Smooth muscle cell of trachea (primary cell): ENCODE measurements around the gene ZNF174. TPM values are rescaled to one million over a fixed set of nuclear protein-coding genes. Genes with fewer than 3 reads are reported as not detected.

ENCODE experiments used
- total RNA-seq: library from RNA; depleted of rRNA; stranded (reverse); fragments of >200 nt; gene quantifications from 2 replicates; pipeline ENCODE4 v1.2.1, GENCODE V29; 2014

Gene ZNF174
- 7.6 and 11.2 TPM in 2 replicates for total RNA-seq

DNA sequence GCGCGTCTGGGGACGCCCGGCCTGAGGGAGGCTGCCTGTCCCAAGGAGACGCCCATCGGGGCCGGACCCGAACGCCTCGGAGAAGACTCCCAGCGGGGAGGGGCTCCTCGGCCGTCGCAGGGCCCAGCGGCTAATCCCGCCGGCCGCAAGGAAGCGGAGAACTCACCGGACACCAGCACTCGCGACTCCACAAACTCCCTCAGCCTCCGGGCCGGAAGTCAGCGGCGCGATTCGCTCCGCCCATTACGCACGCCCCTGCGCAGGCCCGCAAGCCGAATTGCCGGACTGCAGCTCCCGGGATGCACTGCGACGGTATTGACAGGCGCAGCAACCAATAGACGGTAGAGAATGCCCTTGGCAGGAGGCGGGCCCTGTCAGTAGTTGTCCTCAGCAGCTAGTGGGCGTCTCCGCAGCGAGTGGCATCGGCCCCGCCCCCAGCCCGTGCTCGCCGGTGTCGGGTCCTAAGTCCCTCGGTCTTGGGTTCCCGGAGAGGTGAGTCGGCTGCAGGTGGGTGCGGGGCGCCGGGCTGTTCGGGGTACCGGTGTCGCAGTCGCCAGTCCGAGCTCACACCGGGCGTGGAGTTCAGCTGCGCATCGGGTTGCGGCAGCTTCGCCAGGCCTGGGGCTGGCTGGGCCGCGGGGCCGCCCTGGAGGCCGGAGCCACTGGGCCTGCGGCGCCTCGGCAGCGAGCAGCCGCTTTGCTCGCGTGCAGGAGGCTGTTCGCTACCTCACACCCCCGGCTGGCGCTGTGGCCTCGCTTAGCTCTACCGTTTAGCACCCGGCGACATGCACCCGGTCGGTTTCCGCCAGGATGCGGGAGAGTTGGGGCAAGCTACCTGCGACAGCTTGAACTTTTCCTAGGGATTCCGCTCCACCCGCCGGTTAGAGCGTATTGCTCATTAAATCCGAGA is at the start of gene ZNF174, which contains the start of gene ZSCAN32:
Gene ZNF174 (plus strand): TSS at position 437 of the 910 bp plus-strand sequence. CDS start 790 bp downstream, outside the sequence.
Gene ZSCAN32 (minus strand): TSS at position 226 of the 910 bp plus-strand sequence. CDS start 3,447 bp downstream, outside the sequence.

DNA sequence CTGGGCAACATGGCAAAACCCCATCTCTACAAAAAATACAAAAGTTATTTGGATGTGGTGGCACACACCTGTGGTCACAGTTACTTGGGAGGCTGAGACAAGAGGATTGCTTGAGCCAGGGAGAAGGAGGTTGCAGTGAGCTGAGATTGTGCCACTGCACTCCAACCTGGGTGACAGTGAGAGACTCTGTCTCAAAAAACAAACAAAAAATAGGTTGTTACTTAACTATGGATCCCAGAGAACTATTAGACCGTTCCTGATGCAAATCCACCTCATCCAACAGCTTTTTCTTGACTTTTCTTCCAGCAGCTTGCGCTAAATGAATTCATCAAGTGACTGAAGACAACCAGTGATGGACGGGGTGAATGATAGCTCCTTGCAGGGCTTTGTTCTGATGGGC is 45.4 kb upstream of the ZNF174 start, which contains the start of gene OR2C1:
Gene OR2C1 (plus strand): TSS at position 301 of the 400 bp plus-strand sequence. CDS start 52 bp downstream, at position 353.

DNA sequence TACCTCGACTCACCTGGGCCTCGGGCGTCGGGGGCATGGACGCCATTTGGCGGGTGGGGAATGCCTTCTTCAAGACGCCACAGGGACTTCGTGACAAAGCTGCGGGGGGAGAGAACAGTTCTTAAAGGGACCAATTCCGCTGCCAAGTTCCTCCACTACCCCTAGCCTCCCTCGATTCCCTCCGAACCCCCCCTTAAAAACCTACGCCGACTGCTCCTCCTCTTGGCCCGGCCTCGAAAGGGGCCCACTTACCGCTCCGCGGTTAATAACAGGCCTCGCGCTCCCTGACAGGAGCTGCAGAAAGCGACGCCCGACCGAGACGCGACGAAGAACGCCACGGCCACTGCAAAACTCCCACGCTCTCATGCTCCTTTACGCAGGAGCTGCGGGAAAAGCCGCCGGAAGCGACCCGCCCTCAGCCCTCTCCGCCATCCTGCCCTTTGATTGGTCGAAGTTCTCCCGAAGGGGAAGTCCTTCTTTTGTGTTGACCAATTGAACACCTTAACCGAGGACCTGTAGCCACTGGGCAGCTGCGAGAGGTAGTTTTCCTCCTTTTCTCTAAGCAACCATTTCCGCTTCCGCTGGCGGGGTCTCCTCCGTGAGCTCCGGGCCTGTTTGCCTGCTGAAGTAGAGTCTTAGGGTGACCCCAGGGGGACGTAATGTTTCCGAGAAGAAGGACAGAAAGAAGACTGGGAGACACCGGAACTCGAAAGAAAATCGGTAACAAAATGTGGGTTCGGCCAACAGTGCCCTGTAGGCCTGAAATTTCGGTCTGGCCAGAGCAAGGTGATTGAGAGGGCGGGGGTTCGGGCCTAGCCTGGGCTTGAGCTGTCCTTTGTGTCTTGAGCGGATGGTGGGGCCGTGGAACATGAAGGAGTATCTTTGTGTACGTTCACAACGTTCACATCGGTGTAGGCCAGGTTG is 42.4 kb downstream of the ZNF174 start, which contains the start of the genes NAA60 and ZNF597:
Gene NAA60 (plus strand): TSS at position 573 of the 924 bp plus-strand sequence. CDS start 32,548 bp downstream, outside the sequence.
Gene ZNF597 (minus strand): TSS at position 397 of the 924 bp plus-strand sequence. CDS start 351 bp downstream, at position 46.

Other genes starting within 250 kb of the ZNF174 start
- gene OR1F1, start 213.0 kb upstream of the ZNF174 start, total RNA-seq: not detected in 2 replicates
- 8.6 and 9.6 TPM in 2 replicates for gene ZNF200, start 166.1 kb upstream of the ZNF174 start, total RNA-seq
- under 0.01 and 0.15 TPM in 2 replicates for gene MEFV, start 144.6 kb upstream of the ZNF174 start, total RNA-seq
- gene ZNF263, start 117.7 kb upstream of the ZNF174 start, total RNA-seq: 49.9 and 53.9 TPM in 2 replicates
- 4.2 and 6.0 TPM in 2 replicates for gene TIGD7, start 95.8 kb upstream of the ZNF174 start, total RNA-seq
- 20.2 and 26.6 TPM in 2 replicates for gene ZNF75A, start 95.7 kb upstream of the ZNF174 start, total RNA-seq
- gene OR2C1, start 45.3 kb upstream of the ZNF174 start, total RNA-seq: 0.83 TPM in 1 of 2 replicates, not detected in the other
- gene ZSCAN32, start 211 bp upstream of the ZNF174 start, total RNA-seq: 12.2 and 14.1 TPM in 2 replicates
- gene ZNF597, start 42.3 kb downstream of the ZNF174 start, total RNA-seq: 1.3 and 2.0 TPM in 2 replicates
- gene NAA60, start 42.5 kb downstream of the ZNF174 start, total RNA-seq: 15.3 and 23.0 TPM in 2 replicates
- gene C16orf90, start 94.3 kb downstream of the ZNF174 start, total RNA-seq: not detected in 2 replicates
- 22.7 and 24.0 TPM in 2 replicates for gene CLUAP1, start 99.8 kb downstream of the ZNF174 start, total RNA-seq
- gene NLRC3, start 176.2 kb downstream of the ZNF174 start, total RNA-seq: 0.15 and 0.17 TPM in 2 replicates
- gene SLX4, start 210.4 kb downstream of the ZNF174 start, total RNA-seq: 5.8 and 6.7 TPM in 2 replicates